DMS153 (cell line): ENCODE measurements around the gene MYH7B.

Source experiments
- DNase-seq: peaks from one replicate; lab custom pipeline; 2025; lab: John Stamatoyannopoulos, UW

The MYH7B gene

DNA sequence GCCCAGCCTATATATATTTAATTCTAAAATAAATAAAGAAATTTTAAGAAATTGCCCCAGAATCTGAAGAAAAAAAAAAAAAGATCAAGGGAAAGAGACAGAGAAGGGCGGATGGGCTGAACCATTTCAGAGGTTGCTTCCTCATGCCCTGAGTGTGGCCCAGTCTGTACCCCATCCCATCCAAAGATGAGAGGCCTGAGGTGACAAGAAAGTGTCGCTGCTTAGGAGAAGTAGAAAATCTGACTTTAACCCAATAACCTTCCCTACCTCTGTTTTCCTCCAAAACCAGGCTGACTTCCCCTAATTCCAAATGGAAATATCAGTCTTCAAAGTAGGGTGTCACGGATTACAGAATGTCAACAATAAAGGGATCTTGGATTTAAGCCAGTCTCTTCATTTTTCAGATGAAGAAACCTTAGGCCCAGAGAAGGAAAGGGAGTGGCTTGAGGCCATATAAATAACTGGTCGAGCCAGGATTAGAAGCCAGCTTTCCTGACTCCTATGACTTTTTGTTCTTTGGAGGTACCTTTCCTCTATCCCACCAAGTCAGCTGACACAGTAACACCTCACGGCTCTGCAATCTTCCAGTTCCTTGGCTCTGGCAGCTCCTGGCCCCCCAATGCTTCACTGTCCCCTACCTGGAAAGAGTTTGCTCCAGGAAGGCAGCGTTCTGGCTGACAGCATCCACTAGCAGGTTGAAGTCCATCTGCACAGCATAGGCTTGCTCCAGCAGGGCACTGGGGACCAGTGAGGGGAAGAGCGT lies 10.2 kb upstream of the MYH7B start:
- no peak for DNase-seq

DNA sequence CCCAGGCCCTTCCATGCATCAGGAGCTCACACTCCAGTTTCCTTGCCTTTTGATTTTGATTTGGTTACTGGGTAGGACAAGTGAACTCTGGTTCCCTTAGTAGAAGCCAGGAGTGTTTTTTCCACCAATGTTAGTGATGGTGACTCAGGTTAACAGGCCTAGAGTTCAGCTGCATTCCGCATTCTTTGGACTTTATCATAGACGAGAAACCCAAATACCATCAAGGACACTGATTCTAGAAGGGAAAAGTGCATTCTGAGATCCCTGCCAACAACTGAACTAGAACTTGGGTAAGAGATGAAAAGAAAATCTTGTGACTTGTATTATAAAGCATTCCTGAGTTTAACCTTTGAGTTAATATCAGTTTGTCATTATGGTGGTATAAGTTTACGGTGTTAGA lies 9.0 kb upstream of the MYH7B start:
- no peak for DNase-seq

DNA sequence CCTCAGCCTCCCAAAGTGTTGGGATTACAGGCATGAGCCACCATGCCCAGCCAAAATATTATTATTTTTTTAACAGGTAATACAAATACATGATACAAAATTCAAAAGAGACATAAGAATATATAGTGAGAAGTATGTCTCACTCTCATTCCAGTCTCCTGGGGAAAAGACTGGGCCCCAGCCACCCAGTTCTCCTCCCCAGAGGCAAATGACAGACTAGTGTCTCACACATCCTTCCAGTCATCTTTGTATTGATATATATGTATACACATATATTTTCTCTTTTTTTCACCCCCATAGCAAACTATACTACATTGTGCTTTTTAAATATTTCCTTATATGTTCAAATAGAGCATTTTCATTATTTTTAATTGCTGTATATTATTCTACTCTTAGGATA lies 8.3 kb upstream of the MYH7B start:
- DNase-seq = no peak

DNA sequence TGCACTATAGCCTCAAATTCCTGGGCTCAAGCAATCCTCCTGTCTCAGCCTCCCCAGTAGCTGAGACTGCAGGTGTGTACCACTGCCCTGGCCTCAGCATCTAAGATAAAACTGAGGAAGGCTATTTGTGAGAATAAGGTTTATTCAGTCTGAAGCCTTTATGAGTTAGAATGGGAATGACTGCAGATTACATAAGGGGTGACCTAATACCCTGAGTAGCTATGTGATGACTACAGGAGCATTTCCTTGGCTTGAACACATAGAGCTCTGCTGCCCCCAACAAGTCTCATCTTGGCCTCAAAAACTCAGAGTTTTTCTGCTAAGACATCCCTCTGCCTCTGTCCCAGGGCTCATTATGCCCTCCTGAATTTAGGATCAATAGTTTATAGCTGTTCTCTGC lies 7.6 kb upstream of the MYH7B start:
- DNase-seq = no peak

DNA sequence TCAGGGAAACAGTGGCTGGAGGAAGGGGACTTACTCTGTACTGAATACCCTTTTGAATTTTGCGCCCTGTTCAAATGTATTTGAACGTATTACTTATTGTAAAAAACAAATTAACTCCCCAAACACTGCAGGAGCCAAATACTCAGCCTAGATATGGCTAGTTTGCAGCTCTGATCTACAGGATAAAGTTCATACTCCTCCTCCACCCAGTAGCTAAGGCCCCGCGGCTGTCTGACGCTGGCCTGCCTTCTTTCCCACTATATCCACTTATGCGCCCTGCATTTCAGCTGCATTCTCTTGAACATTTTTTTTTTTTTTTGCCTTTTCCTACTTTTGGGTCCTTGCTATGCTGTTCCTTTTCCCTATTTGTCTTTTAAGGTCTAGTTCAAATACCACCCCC lies 6.5 kb upstream of the MYH7B start:
- no peak for DNase-seq

DNA sequence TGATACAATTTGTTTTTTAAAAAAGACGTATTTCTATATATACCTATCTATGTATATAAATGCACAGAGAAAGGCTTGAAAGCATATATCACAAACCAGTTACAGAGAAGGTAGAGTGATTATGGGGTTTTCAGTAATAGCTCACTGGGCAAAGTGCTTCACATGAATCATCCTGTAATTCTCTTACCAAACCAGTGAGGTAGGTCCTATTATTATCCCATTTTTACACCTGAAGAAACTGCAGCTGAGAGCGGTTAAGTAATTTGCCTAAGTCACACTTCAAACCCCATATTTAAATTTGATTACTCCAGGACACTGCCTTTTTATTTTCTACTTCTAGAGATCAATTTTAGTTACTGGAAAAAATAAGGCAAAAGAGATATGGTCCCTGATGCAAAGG lies 4.4 kb upstream of the MYH7B start:
- DNase-seq = no peak

DNA sequence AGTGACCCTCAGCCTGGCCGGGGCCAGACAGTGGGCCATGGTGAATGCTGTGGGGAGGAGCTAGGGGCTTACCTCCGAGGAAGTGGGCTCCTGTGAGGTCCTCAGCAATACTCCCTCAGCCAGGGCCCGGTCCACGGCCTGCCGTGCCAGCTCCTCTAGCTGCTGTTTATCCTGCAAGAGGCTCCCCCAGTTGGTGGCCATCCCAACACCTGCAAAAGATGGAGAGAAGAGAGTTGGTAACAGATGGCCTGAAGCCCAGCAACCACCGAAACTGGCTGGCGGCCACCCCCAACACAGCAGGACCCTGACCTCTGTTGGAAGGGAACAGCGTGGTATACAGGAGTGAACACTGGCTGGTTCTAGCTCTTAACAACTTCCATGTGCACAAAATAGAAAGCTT lies 4.0 kb upstream of the MYH7B start:
- DNase-seq = no peak

DNA sequence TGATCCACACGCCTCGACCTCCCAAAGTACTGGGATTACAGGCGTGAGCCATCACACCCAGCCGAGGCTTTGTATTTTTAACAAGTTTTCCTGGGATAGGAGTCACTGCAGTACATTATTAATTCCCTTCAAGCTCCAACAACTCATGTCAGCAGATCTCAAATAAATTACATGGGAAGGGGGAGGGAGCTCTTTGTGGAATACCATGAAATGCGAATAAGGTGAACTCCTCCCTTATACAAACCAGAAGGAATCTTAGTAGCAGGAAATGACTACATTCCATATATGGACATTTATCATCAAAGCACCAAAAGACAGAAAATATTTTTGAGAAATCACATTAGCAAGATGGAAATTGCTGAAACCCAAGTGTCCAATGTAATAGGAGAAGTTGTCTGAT lies 3.0 kb upstream of the MYH7B start:
- no peak for DNase-seq

DNA sequence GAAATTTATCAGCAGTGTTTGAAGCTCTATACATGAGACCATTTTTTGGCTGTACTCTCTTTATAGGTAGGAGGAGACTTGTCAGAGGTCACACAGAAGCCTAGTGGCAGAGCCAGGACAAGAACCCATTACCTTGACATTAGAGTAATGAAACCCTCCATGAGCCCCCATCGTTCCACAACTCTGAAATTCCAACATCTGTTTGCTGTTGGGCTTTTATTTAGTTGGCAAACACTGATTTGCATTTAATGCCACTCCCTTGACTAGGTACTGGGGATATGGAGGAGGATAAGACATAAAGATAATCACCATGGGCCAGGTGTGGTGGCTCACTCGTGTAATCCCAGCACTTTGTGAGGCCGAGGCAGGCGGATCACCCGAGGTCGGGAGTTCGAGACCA lies 1.7 kb upstream of the MYH7B start:
- no peak for DNase-seq

DNA sequence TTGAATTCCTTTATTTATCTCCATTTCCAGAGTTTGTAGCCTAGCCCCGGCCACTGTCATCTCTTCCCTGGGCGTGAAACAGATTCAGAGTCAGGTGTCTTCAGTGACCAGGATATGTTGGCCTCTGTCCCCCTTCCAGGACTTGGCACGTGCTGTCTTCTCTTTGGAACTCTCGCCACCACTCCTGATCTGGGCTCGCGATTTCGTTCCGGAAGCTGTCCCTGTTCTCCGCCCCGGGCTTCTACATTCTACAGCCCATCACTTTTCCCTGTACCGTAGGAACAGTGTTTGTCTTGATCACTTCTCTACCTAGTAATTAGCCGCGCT lies 801 bp upstream of the MYH7B start:
- DNase-seq = no peak

DNA sequence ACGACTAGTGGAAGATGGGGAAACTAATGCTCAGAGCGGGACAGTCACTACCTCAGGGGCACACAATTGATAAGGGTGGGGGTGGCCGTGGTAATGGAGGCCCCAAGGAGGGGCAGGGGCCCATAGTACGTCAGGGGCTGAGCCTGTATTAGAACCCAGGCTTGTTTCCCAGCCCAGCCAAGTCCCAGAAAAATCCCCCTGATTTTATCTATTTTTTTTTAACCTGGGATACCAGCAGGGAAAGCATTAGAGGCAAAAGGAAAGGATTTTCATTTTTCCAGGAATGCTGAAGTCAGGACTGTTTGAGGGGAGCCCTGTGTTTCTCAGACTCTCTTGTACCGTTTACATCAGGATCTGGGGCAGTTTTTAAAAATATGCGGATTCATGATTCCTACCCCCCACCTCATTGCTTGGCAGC lies 382 bp downstream of the MYH7B start:
- no peak for DNase-seq

DNA sequence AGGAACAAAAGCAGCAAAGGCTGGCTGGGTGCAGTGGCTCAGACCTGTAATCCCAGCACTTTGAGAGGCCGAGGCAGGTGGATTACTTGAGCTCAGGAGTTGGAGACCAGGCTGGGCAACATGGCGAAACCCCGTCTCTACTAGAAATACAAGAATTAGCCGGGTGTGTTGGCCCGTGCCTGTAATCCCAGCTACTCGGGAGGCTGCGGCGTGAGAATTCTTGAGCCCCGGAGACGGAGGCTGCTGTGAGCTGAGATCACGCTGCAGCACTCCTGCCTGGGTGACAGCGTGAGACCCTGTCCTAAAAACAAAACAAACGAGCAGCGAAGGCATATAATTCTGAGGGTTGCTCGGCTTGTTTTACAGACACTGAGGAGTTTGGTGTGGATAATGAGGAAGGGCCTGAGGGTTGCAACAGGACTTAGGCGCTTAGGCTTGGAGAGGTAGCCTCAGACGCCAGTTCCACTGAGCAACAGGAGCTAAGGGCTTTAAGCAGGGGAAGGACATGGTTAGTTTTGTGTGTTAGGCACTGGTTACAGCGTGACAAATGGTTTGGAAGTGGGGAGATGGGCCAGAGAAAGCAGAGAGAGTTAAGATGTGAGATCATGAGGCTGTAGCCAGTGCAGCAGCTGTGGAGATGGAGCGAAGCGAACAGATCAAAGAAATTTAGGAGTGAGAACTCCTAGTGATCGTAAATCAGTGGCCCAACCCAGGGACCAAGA lies 1.2 kb downstream of the MYH7B start:
- DNase-seq = no peak

DNA sequence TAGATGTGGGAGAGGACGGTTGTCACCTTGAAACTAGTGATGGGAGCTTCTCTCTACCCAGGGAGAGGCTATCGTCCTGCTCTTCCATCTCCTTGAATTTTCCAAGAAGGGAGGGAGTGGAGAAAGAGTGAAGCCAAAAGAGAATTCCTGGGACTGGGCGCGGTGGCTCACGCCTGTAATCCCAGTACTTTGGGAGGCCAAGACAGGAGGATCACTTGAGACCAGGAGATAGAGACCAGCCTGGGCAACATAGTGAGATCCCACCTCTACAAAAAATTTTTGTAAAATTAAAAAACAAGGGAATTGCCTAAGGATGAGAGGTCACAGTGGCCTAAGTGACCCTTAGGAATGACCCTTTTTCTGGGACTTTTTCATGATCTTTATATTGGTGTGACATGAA lies 8.8 kb downstream of the MYH7B start:
- no peak for DNase-seq

DNA sequence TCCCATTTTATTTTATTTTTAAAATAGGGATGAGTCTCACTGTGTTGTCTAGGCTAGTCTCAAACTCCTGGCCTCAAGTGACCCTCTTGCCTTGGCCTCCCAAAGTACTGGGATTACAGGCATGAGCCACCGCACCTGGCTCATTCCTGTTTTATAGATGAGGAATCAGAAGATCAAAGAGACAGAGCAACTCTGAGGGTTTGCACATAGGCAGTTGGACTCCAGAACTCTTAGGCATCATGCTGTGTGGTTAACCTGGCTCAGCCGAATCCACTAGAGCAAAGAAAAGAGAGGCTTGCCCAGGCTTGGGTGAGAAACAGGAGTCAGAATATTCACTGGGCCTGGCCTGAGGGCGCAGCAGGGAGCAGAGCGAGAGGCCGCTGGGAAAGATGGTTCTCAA lies 9.4 kb downstream of the MYH7B start:
- DNase-seq = no peak

DNA sequence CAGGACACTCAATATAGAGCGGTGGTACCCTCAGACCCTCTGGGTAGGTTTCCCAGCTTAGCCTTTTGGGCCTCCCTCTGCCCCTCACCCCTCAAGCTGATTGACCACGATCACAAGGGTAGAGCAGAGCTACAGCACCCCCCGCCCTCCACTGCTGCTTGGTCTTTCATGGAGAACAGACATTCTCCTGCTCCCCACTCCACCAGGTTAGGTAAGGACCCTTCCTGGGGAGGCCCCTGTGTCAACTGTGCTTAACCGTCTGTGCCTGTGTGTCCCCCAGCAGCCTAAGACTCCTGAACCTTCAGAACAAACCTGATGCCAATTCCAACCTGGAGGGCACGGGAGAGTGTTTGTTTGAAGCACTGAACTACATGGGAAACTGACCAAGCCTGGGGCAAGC lies 11.8 kb downstream of the MYH7B start:
- no peak for DNase-seq

DNA sequence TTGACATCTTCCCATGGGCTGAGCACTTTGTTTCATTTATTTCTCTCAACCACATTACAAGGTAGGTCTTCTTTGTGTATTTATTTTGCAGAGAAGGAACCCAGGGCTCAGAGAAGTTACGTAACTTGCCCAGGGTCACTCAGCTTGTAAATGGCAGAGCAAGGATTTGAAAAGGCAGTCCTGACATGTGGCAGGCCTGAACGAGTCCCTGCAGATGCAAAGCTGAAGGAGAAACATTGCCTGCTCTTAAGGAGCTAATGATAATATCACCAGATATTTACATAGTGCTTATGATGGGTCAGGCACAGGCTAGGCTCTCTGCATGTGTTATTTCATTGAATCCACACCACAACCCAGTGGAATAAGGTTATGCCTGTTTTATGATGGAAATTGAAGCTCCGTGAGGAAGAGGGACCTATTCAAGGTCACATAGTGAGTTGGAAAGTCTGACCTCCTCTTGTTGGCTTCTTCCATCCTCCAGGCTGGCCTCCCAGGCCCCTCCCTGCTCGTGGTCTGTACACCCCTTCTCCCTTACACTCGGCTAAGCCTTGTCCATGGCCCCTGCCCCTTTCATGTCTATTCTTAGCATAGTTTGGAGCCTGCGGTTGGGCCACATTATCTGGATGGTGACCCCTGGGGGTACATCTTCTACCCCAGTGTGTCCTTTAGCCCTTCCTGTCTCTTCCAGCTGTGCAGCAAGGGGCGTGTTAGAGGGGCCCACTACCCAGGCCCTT lies 12.5 kb downstream of the MYH7B start:
- DNase-seq = no peak

DNA sequence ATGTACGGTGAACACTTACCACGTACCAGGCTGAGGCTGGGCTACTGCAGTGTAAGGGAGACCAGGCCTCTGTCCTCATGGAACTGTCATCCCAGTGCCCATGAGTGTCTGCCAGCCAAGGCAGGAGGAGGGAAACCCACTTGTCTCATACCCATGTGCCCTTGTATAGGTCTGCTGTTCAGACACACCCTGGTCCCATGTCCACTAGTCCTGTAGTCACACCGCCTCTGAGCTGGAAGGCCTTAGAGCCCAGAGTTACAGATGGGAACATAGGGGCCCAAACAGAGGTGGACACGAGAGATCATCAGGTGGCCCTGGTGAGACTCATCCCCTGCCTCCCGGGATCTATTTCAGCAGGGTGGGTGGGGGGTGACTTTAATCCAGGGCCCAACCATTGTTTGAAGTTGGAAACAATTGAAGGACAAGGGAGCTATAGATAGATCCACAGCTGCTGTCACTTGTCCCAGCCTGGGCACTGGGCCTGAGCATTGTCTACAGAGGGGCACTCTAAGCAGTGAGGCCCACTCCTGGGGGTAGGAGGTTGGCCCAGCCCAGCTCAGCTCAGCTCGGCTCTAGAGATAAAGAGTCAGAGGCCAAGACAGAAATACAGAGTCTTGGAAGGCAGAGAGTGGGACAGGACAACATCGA lies 14.6 kb downstream of the MYH7B start:
- no peak for DNase-seq

DNA sequence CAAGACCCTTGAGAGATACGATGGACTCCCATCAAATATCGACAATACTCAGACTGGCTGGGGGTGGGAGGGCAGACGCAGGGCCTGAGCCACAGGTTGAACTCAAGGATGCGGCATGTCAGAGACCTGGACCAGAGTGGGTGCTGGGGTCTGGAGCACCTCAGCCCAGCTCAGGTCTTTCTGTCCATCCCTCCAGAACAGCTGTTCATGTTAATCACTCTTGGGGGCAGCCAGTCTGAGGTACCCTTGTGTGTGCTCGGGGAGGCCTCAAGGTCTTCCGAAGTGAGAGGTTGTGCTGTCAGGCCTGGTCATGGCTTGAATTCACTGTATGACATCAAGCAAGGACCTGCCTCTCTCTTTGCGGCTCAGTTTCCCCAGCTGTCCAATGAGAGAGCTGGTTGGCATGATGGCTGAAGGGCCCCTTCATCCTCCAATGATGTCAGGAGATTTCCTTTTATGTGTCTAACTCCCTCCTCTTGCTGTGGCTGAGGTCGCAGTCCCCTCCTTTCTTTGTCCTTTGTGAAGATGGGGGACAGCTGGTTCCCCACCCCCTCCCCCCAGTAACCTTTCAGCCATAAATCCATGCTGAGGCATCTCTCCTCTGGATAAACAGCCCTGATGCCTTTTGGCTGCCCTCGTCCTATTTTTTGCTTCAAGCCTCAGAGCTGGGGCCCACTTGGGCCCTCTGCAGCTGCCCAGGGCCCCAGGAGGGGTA lies 15.3 kb downstream of the MYH7B start:
- no peak for DNase-seq

DNA sequence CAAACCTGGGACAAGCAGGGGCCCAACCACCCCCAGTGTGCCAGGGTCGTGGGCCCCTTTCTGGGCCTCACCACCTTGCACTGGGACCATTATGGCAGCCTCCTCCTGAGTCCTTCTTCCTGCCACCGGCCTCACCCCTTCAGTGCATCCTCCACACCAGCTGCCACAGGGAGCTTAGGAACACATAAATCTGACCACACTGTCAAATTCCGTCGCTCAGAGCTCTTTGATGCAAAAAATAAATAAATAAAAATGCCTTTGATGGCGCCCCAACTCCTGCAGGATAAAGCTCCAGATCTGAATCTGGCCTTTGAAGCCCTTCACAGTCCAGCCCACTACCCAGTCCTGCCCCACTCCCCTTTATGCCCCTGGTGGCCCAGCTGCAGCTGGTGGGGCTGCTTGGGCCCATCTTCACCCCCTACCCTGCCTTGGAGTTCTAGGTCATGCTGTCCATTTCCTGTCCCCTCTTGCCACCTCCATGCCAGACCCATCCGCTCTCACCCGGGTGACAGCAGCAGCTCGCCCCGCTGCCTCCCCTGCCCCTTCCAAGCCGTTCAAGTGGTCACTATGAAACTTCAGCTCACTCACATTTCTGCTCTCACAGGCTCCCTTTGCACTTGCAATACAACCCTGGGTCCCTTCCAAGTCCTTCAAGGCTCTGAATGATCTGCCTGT lies 16.0 kb downstream of the MYH7B start:
- no peak for DNase-seq

DNA sequence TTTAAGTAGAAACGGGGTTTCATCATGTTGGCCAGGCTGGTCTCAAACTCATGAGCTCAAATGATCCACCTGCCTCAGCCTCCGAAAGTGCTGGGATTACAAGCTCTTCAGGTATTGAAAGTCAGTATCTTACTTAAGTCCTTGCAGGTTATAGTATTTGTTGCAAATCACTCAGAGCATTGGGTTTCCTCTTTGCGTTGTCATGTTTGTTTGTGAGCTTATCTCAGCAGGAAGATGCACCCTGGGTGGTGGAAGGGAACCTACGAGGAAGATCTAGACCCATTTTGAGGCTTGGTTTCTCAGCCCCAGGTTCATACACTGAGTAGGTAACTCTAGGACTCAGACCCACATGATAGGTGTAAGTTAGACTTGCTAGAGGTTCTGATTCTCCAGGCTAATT lies 18.6 kb downstream of the MYH7B start:
- DNase-seq = no peak

DNA sequence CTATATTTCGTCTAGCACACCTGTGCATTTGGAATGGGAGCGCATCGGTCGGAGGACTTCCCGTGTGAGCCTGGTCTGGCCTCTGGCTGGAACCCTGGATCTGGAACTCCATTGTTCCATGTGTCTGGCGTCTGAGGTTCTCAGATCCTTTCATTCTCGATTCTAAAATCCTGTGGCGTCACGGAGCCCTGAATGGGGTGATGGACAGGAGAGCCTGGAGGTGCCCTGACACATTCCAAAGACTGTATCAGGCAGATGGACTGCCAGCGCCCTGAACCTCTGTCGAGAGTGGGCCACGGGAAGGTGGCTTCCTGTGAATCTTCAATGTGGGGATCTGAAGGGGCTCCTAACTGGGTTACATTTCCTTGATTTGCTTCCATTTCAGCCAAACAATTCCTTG lies 20.6 kb downstream of the MYH7B start:
- no peak for DNase-seq
